Esophagus (tissue), 2 donors: Measurements from ENCODE around the gene ASL. TPM values are rescaled to one million over a fixed set of nuclear protein-coding genes. Genes with fewer than 3 reads are reported as not detected.
"Not testable (repeated sequence)": the region's sequence is repeated elsewhere in the genome, so short reads cannot be mapped to it uniquely, and the experiment has no call there.

ENCODE experiments used
- H3K27ac ChIP-seq, 2 donors: one replicate each; pipeline ENCODE4 v1.5.1; 2013; ENCODE audit warnings: low read depth in 2 of 2, mild to moderate bottlenecking in 2 of 2, inconsistent platforms in 1 of 2, low read length in 1 of 2, moderate library complexity in 1 of 2
- H3K27me3 ChIP-seq, 2 donors: one replicate each; pipeline ENCODE4 v1.6.1; 2013; ENCODE audit warnings: low read length in 2 of 2, control low read depth in 1 of 2, mild to moderate bottlenecking in 1 of 2; ENCODE audit not compliant: insufficient read depth in 2 of 2, control insufficient read depth in 1 of 2
- H3K36me3 ChIP-seq, 2 donors: one replicate each; pipeline ENCODE4 v1.6.1; 2013; ENCODE audit warnings: low read length in 1 of 2; ENCODE audit not compliant: control insufficient read depth in 2 of 2, insufficient read depth in 2 of 2
- H3K4me1 ChIP-seq, 2 donors: one replicate each; pipeline ENCODE4 v1.6.1; 2013; ENCODE audit warnings: low read length in 1 of 2; ENCODE audit not compliant: control insufficient read depth in 2 of 2, insufficient read depth in 2 of 2
- H3K4me3 ChIP-seq, 2 donors: one replicate each; pipeline ENCODE4 v1.5.1; 2013; ENCODE audit warnings: low read length in 2 of 2, mild to moderate bottlenecking in 2 of 2, low read depth in 1 of 2, moderate library complexity in 1 of 2
- H3K9me3 ChIP-seq, 2 donors: one replicate each; pipeline ENCODE4 v1.6.1; 2013; ENCODE audit warnings: mild to moderate bottlenecking in 2 of 2, low read depth in 1 of 2, low read length in 1 of 2, moderate library complexity in 1 of 2; ENCODE audit not compliant: control insufficient read depth in 2 of 2, insufficient read depth in 1 of 2
- WGBS, 2 donors: extraction: QIAGEN DNeasy Blood & Tissue Kit; methylation state at CpG; one replicate each; pipeline ENCODE4 v1.1.7; 2013; 5-methylcytosine and 5-hydroxymethylcytosine counted together
- polyA plus RNA-seq, 2 donors: library from polyadenylated mRNA; stranded (reverse); fragments of 200-250 nt; gene quantifications; one replicate each; pipeline ENCODE4 v1.2.3, GENCODE V29; 2013
- donor health status: healthy with polysubstance abuse.
- donor health status: Bipolar disorder and iron deficiency.

Gene ASL
- polyA plus RNA-seq, 2 donors, result 25.8 to 31.6 TPM

GRCh38 chr7:66047426-66047825 lies 28.2 kb upstream of the ASL start:
- Histone ChIP-seq H3K4me3 (no peak overlapping the region), H3K9me3 (no peaks in the 10 kb centered on the region), H3K27ac (no peak overlapping the region), H3K27me3 (no peaks in the 10 kb centered on the region), H3K36me3 (no peaks in the 10 kb centered on the region), H3K4me1 (no peaks in the 10 kb centered on the region)
- 47 to 59% methylated on average over 8 of the region's 8 CpGs for WGBS, 2 donors

GRCh38 chr7:66049886-66050285 lies 25.7 kb upstream of the ASL start:
- H3K27ac ChIP-seq, H3K36me3 ChIP-seq, H3K9me3 ChIP-seq, H3K4me3 ChIP-seq, H3K4me1 ChIP-seq, H3K27me3 ChIP-seq: not testable (repeated sequence)
- WGBS, 2 donors, result 85 to 91% methylated on average over 4 of the region's 4 CpGs

DNA sequence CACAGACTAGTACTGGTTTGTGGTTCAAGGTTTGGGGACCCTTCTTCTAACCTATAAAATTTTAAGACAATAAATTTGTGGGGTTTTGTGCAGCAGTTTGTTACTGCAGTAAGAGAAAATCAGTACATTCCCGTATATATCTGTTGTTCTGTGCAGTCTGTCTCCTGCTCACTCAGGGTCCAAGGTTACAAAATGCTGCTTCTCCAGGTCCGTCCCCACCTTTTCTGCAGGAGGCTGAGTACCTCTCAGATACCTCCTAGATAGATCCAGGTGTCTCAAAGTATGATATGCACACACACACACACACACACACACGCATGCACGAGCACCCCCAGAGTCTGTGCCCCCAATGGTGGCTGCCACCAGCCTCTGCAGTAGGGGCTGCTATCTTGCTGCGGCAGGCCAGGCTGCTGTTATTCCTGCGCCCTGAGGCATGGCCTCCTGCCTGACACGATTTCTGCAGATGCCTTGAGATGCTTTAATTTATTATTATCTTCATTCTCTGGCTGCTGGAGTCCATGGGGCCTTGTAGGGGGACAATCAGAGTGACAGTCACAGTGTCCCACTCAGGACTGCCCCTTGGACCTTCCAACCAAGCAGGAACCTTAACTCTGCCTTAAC lies 25.2 kb upstream of the ASL start:
- Histone ChIP-seq H3K27me3 (no peaks in the 10 kb centered on the region), H3K4me1 (no peaks in the 10 kb centered on the region), H3K9me3 (no peaks in the 10 kb centered on the region), H3K4me3 (no peak overlapping the region), H3K27ac (no peak overlapping the region), H3K36me3 (no peaks in the 10 kb centered on the region)
- 79 to 80% methylated on average over 7 of the region's 7 CpGs for WGBS, 2 donors

- Histone ChIP-seq H3K36me3 (no peaks in the 10 kb centered on the region), H3K4me3 (no peak overlapping the region), H3K27ac (no peak overlapping the region), H3K27me3 (no peaks in the 10 kb centered on the region), H3K9me3 (no peaks in the 10 kb centered on the region), H3K4me1 (no peaks in the 10 kb centered on the region)
- 50 to 61% methylated on average over 3 of the region's 3 CpGs for WGBS, 2 donors
Measured at GRCh38 chr7:66050990-66051448, 24.6 kb upstream of the ASL start.

GRCh38 chr7:66052447-66052846 lies 23.2 kb upstream of the ASL start:
- H3K4me1 ChIP-seq, result no peaks in the 10 kb centered on the region
- 77 to 81% methylated on average over 6 of the region's 6 CpGs for WGBS, 2 donors
- no peak overlapping the region for H3K4me3 ChIP-seq
- no peaks in the 10 kb centered on the region for H3K27me3 ChIP-seq
- H3K36me3 ChIP-seq, result no peaks in the 10 kb centered on the region
- no peaks in the 10 kb centered on the region for H3K9me3 ChIP-seq
- no peak overlapping the region for H3K27ac ChIP-seq

GRCh38 chr7:66054063-66054462 lies 21.6 kb upstream of the ASL start:
- no peak overlapping the region for H3K4me3 ChIP-seq
- H3K27ac ChIP-seq, result no peak overlapping the region
- H3K4me1 ChIP-seq, result no peaks in the 10 kb centered on the region
- no peaks in the 10 kb centered on the region for H3K9me3 ChIP-seq
- 75 to 78% methylated on average over 6 of the region's 6 CpGs for WGBS, 2 donors
- no peaks in the 10 kb centered on the region for H3K36me3 ChIP-seq
- no peaks in the 10 kb centered on the region for H3K27me3 ChIP-seq

DNA sequence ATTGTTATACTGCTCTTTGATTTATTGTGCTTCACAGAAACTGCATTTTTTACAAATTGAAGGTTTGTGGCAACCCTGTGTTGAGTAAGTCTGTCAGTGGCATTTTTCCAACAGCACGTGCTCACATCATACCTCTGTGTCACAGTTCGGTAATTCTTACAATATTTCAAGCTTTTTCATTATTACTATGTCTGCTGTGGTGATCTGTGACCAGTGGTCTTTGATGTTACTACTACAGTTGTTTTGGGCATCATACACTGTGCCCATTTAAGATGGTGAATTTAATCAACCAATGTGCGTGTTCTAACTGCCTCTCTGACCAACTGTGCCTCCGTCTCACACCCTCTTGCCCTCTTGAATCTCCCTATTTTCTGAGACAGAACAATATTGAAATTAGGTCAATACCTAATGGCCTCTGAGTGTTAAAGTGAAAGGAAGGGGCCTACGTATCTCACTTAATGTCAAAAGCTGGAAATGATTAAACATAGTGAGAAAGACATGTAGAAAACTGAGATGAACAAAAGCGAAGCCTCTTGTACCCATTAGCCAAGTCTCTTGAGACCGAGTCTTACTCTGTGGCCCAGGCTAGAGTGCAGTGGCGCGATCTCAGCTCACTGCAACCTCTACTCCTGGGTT lies 20.2 kb upstream of the ASL start:
- no peak overlapping the region for H3K4me3 ChIP-seq
- no peak overlapping the region for H3K27ac ChIP-seq
- H3K27me3 ChIP-seq, result no peaks in the 10 kb centered on the region
- 76 to 82% methylated on average over 9 of the region's 9 CpGs for WGBS, 2 donors
- no peaks in the 10 kb centered on the region for H3K9me3 ChIP-seq
- H3K36me3 ChIP-seq, result no peaks in the 10 kb centered on the region
- no peaks in the 10 kb centered on the region for H3K4me1 ChIP-seq

DNA sequence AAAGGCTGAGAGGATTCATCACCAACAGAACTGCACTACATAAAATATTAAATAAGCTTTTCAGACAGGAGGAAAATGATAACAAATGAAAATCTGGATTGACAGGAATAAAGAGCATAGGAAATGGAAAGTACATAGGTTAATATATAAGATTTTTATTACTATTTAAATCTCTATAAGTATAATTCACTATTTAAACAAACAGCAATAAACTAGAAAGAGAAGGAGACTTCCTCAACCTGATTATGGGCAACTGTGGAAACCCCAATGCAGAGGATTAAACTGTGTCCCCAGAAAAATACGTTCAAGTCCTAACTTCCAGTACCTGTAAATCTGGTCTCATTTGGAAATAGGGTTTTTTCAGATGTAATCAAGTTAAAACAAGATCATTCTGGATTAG lies 14.8 kb upstream of the ASL start:
- H3K27me3 ChIP-seq, result no peaks in the 10 kb centered on the region
- H3K27ac ChIP-seq, result no peak overlapping the region
- no peaks in the 10 kb centered on the region for H3K9me3 ChIP-seq
- 90% methylated on average over 1 of the region's 1 CpG for WGBS, 2 donors
- H3K4me3 ChIP-seq, result no peak overlapping the region
- H3K4me1 ChIP-seq, result no peaks in the 10 kb centered on the region
- H3K36me3 ChIP-seq, result no peaks in the 10 kb centered on the region

- WGBS, 2 donors, result 94 to 95% methylated on average over 4 of the region's 4 CpGs
Measured at GRCh38 chr7:66069732-66070131, 5.9 kb upstream of the ASL start.

GRCh38 chr7:66070222-66070621 lies 5.4 kb upstream of the ASL start:
- no peaks in the 10 kb centered on the region for H3K4me1 ChIP-seq
- no peaks in the 10 kb centered on the region for H3K36me3 ChIP-seq
- no peak overlapping the region for H3K4me3 ChIP-seq
- H3K27ac ChIP-seq, result no peak overlapping the region
- H3K9me3 ChIP-seq, result peaks cover 0 to 3% of the 10 kb centered on the region in 2 donors
- 86 to 89% methylated on average over 1 of the region's 1 CpG for WGBS, 2 donors
- H3K27me3 ChIP-seq, result no peaks in the 10 kb centered on the region

More at GRCh38 chr7:66069732-66070131, 5.9 kb upstream of the ASL start:
- H3K27me3 ChIP-seq, result no peaks in the 10 kb centered on the region
- H3K4me3 ChIP-seq, result no peak overlapping the region
- H3K9me3 ChIP-seq, result peaks cover 0 to 3% of the 10 kb centered on the region in 2 donors
- no peak overlapping the region for H3K27ac ChIP-seq
- no peaks in the 10 kb centered on the region for H3K36me3 ChIP-seq
- no peaks in the 10 kb centered on the region for H3K4me1 ChIP-seq
